ENCODE results near the gene LMBRD1. TPM values are rescaled to one million over a fixed set of nuclear protein-coding genes. Genes with fewer than 3 reads are reported as not detected.
A peak's percentile ranks its signal among the peaks of the same experiment; 100 is the strongest.

LMBRD1 gene
- polyA plus RNA-seq, 1 donor (not counting 4 experiments of a cell fraction or from before 2014, with no cell fraction given): 30.1 TPM

GRCh38 chr6:69783108-69783507 lies 13.7 kb downstream of the LMBRD1 start:
- Histone ChIP-seq H3K4me2 (ENCODE audit: control insufficient read depth, extremely low read depth, insufficient read depth, low read depth, low read length) (no peak overlapping the region), H3K79me2 (ENCODE audit: control insufficient read depth, insufficient read depth, low read length) (peaks cover 2% of the 10 kb centered on the region), H3K4me3 (ENCODE audit: control insufficient read depth in 2 of 3, extremely low read depth in 1 of 3, insufficient read depth in 2 of 3, low read depth in 1 of 3, low read length in 3 of 3) (no peak overlapping the region), H3K9me3 (ENCODE audit: control insufficient read depth, low read depth, low read length) (no peaks in the 10 kb centered on the region), H4K20me1 (ENCODE audit: control insufficient read depth, extremely low read depth, insufficient read depth, low read length) (no peaks in the 10 kb centered on the region), H3K9ac (ENCODE audit: control insufficient read depth, extremely low read depth, insufficient read depth, low read length) (no peak overlapping the region), H3K9me1 (ENCODE audit: control insufficient read depth, extremely low read depth, insufficient read depth, low read length) (no peaks in the 10 kb centered on the region), H3K27ac (ENCODE audit: control insufficient read depth, insufficient read depth, low read length) (no peak overlapping the region), H3K4me1 (ENCODE audit: control insufficient read depth, extremely low read depth, insufficient read depth, low read length) (peaks cover 7% of the 10 kb centered on the region), H2AFZ (ENCODE audit: control insufficient read depth, low read length) (no peak overlapping the region), H3K36me3 (ENCODE audit: control insufficient read depth in 2 of 2, extremely low read depth in 1 of 2, insufficient read depth in 2 of 2, low read length in 2 of 2) (no peaks in the 10 kb centered on the region), H3K27me3 (ENCODE audit: control insufficient read depth, extremely low read depth, insufficient read depth, low read length) (no peaks in the 10 kb centered on the region)
- dilution Hi-C loops (cut with MboI; ENCODE audit: extremely low pct_ligation_motif_present, low sequenced_read_pairs): no loop called here
- no peak for FAIRE-seq
- TF ChIP-seq CTCF (optimal IDR thresholded peaks at IDR 0.05 in 1 of 3, IDR thresholded peaks at IDR 0.05 in 1 of 3, conservative IDR thresholded peaks at IDR 0.05 in 1 of 3; ENCODE audit: extremely low read depth in 1 of 3, insufficient read depth in 2 of 3, low read length in 3 of 3) (no peak), EZH2 (IDR thresholded peaks at IDR 0.05; ENCODE audit: low read length) (no peak)
- no peak for DNase-seq (ENCODE audit: low read depth, low spot score)

- H2AFZ ChIP-seq (ENCODE audit: control insufficient read depth, low read length): no peak overlapping the region
- TF ChIP-seq CTCF (optimal IDR thresholded peaks at IDR 0.05 in 1 of 3, IDR thresholded peaks at IDR 0.05 in 1 of 3, conservative IDR thresholded peaks at IDR 0.05 in 1 of 3; ENCODE audit: extremely low read depth in 1 of 3, insufficient read depth in 2 of 3, low read length in 3 of 3) (no peak), EZH2 (IDR thresholded peaks at IDR 0.05; ENCODE audit: low read length) (no peak)
- H4K20me1 ChIP-seq (ENCODE audit: control insufficient read depth, extremely low read depth, insufficient read depth, low read length): no peaks in the 10 kb centered on the region
- H3K9me1 ChIP-seq (ENCODE audit: control insufficient read depth, extremely low read depth, insufficient read depth, low read length): no peaks in the 10 kb centered on the region
- peaks cover 7% of the 10 kb centered on the region for H3K4me1 ChIP-seq (ENCODE audit: control insufficient read depth, extremely low read depth, insufficient read depth, low read length)
- no peaks in the 10 kb centered on the region for H3K27me3 ChIP-seq (ENCODE audit: control insufficient read depth, extremely low read depth, insufficient read depth, low read length)
- H3K9me3 ChIP-seq (ENCODE audit: control insufficient read depth, low read depth, low read length): no peaks in the 10 kb centered on the region
- no peak for DNase-seq (ENCODE audit: low read depth, low spot score)
- FAIRE-seq: peak; percentile 65
- H3K36me3 ChIP-seq (ENCODE audit: control insufficient read depth in 2 of 2, extremely low read depth in 1 of 2, insufficient read depth in 2 of 2, low read length in 2 of 2): no peaks in the 10 kb centered on the region
- H3K4me3 ChIP-seq (ENCODE audit: control insufficient read depth in 2 of 3, extremely low read depth in 1 of 3, insufficient read depth in 2 of 3, low read depth in 1 of 3, low read length in 3 of 3): no peak overlapping the region
- H3K9ac ChIP-seq (ENCODE audit: control insufficient read depth, extremely low read depth, insufficient read depth, low read length): no peak overlapping the region
- dilution Hi-C loops (cut with MboI; ENCODE audit: extremely low pct_ligation_motif_present, low sequenced_read_pairs): no loop called here
- no peak overlapping the region for H3K27ac ChIP-seq (ENCODE audit: control insufficient read depth, insufficient read depth, low read length)
- H3K79me2 ChIP-seq (ENCODE audit: control insufficient read depth, insufficient read depth, low read length): peaks cover 2% of the 10 kb centered on the region
- H3K4me2 ChIP-seq (ENCODE audit: control insufficient read depth, extremely low read depth, insufficient read depth, low read depth, low read length): peak overlapping the region; percentile 3
These were observed 16.1 kb downstream of the LMBRD1 start for GRCh38 chr6:69780585-69781178.
